Stimulated activated naive CD4-positive, alpha-beta T cell treated with Interleukin-2 at 50 U/mL for 16 hours (primary cell): Measurements from ENCODE around the gene ELAVL2.

Source experiments
- DNase-seq: peaks from one replicate; lab custom pipeline; 2025; lab: John Stamatoyannopoulos, UW

Gene ELAVL2

DNA sequence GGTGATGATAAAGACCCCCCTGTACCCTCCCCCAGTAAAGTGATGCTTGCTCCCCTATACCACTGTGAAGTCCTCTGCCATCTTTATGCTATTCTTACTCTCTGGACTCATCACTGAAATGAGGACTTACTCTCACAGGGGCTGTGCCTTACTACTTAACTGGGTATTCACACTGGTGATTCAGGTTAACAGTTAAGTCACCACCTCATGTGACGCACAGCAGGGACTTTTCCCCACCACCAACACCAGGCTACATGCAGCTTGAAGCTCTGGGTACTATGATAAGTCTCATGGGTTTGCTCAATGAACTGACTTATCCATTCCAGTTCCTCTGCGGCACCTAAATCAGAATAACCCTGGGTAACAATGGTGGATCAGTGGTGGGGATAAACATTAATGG lies 163.7 kb downstream of the ELAVL2 start:
- DNase-seq: no peak

DNA sequence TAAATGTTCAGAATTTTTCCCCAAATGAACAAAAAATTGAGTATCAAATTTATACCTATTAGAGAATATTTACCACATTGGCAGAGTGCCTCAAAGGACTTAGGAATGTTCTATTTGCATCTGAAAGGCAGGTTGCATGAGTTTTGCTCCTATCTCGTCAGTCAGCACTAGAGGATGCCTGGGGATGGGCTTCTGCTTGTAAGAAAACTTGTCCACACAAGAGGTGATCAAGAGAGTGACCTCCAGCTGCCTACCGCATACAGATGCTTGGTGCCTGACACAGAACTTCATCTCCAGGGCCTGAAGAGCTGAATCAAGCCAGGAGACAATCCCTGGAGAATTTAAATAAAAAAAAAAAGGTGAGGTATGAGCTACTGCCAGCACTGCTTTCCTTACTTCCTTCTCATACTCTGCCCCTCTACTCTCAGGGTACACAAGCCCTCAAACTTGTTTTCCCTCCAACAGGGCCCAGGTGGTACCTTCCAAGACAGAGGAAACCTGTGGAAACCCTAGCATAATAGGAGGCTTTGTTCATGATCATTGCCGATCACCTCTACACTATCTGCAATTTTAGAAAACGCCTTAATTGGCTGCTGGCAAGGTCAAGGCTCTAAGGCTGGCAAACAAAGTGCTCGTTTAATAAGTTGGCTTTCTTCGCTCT lies 166.6 kb downstream of the ELAVL2 start:
- no peak for DNase-seq

DNA sequence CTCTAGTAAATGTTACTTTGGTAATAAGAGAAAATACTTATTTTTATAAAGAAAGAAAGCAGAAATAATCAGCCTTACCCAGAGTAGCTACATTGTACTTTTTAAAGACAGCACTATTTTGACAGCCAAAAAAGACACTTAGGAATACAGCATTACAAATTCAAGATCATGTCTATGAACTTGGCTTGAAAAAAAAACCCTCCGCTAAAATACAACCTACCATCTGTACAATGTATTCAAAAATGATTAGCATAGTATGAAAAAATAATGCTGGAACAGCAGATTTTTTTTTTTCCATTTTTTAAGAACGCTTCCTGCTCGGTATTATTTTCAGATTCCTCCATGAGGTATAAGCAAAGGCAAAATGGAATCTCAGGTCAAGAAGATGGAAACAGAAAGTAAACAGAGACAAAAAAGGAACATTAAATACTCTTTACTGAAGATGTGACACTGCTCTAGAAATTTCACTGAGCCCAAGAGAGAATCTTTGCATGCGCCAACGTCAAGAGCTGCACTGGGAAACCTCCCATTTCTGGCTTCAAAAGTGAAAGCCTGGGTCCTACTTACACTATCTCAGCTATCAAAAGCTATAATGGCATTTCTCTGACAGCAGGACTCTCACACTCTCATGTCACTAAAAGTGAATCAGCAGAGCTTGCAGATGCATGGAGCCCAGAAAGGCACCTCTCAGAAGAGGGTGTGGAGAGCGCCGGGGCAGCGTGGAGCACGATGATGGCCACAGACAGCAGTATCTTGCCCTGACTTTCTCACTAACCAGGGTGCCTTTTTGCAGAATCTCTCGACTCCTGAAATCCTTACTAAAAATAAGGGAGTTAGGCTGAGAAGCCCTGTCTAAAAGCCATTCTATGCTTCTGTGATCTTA lies 167.4 kb downstream of the ELAVL2 start:
- DNase-seq: no peak

DNA sequence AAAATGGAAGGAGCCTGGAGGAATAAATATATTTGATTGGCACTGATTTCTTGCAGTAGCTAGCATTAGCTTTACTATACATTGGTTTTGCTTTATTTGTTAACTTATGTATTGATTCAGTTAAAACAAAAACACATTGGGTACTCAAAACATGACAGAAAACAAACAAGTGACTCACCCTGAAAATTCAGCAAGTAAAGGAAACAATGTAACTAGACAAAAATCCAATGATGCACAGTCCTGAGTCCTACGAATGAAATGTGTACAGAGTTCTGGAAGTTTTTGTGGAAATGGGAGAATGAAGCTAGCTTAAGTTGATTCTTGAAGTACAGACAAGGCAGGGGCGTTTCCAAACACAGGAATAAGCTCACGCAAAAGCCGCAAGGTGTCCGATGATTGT lies 175.0 kb downstream of the ELAVL2 start:
- DNase-seq: no peak

DNA sequence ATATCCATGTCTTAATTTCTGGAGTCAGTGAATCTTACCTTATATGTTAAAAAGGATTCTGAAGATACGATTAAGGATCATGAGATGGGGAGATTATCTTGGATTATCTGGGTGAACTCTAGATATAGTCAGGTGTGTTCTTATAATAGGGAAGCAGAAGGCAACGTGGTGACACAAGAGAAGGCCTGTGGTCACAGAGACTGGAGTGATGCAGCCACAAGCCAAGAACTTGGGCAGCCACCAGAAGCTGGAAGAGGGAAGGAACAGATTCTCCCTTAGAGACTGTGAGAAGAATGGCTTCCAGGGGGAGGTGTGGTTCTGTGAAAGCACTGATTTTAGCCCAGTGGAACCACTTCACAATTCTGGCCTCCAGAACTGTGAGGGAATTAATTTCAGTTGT lies 177.4 kb downstream of the ELAVL2 start:
- DNase-seq: no peak

DNA sequence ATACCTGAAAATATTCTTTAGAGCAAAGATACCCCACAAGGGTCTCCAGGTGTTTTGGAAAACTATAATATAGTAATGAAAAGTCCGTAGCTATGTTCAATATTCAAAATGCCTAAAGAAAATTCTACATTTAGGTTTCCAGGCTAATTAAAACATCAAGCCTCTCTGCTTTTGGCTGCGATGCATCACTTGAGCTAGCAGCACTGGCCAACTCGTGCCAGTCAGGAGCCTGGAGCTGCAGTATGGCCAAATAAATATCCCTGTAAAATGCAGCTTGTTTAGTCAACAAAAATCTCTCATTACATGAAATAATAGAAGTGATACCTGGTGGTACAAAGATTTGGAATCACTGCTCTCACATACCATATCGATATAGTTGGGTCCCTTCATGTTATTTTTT lies 181.1 kb downstream of the ELAVL2 start:
- no peak for DNase-seq

DNA sequence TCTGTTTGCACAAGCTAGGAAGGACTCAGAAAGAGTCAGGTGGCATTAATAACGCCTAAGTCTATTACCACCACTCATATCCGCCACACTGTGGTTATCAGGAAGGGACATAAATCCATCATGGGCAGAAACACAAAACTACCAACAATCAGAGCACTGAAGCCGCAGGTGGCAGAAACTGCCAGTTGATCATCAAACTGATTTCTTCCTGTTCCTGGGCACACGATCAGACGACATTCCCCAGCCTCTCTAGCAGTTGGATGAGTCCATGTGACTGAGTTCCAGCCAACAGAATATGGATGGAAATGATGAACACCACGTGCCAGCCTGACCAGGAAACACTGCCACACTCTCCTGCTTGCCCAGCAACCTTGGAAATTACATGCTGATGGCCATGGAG lies 181.7 kb downstream of the ELAVL2 start:
- no peak for DNase-seq

DNA sequence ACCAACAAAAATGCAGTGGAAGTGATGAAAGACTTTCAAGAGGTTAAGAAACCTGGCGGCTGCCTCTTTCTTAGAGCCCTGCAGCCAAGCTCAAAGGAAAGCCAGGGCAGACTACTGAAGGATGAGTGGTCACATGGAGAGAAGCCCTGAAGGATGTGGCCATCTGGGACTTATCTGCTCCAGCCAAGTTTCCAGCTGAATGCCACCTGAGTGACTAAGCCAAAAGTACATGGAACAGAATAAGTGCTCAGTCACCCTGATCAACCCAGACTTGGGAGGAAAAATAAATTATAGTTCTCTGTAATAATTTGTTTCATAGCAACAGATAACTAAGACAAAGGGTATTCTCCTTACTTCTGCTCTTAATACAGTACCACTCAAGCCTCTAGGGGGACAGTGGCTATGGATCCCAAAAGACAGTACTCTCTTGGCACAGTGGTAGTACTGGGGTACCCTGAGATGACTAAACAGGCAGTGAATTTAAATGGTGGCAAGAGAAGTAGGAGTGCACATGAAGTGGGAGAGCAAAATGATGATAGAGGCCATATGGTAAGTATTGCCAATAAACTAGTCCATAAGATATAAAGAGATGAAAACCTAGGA lies 182.3 kb downstream of the ELAVL2 start:
- no peak for DNase-seq
